Measurements from ENCODE around the gene POU3F3.

The POU3F3 gene

DNA sequence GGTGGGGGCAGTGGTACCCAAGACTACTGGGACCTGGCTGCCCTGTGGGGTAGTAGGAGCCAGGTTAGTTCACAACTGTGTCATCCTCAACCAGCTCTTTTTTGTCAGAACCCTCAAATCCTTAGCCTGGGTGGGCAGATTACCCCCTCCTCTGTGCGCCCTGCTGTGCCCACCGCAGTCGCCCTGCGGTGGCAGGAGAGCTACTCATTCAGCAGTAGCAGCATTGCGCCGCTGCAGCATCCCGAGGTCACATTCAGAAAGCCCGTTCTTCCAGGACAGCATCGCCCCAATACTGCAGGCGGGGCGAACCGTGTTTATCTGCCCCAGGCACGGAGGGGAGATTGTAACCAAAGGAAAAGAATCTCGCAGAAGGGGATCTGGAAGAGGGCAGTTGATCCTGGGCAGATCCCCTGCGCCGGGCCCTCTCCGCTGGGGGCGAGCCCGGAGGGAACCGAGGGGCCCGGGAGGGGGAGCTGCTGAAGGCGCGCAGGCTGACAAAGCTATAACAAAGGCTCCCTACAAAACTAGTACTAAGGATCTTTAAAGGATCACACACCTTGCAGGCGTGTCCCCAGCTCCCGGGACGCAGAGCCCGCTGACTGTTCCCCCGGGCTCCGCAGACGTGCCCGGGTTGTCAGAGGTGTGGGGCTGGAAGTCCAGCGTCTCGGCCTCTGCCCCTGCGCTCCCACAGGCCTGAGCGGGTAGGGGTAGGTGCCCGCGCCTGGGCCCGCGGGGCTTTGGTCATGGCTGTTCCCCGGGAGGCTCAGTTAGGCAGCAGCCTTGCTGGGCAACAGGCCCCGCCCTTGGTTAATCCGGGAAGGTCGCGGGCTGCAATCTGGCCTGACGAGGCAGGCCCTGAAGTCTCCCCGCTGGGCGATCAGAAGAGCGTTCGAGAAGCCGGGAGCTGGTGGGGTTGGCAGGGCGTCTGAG, 13.2 kb downstream of the POU3F3 start:
- H3K27me3 ChIP-seq (ENCODE audit: insufficient read depth, low read length, poor library complexity, severe bottlenecking) = peaks cover 3% of the 10 kb centered on the region
- no peaks in the 10 kb centered on the region for H4K20me1 ChIP-seq (ENCODE audit: insufficient read depth, low read length, poor library complexity, severe bottlenecking)
- H3K79me2 ChIP-seq (ENCODE audit: insufficient read depth, low read length) = no peaks in the 10 kb centered on the region
- H3K4me2 ChIP-seq (ENCODE audit: low read depth, low read length, poor library complexity, severe bottlenecking) = no peak overlapping the region
- H3K4me3 ChIP-seq (ENCODE audit: low read length, poor library complexity, severe bottlenecking) = no peak overlapping the region
- H3F3A ChIP-seq (ENCODE audit: low read depth) = no peaks in the 10 kb centered on the region
- peaks cover 3% of the 10 kb centered on the region for H3K4me1 ChIP-seq (ENCODE audit: insufficient read depth, low read length, poor library complexity, severe bottlenecking)
- H2AFZ ChIP-seq (ENCODE audit: low read length) = no peak overlapping the region
- no peak for TF ChIP-seq EZH2phosphoT487 (IDR thresholded peaks at IDR 0.05; ENCODE audit: borderline replicate concordance)
- TF ChIP-seq, protein P1, sequence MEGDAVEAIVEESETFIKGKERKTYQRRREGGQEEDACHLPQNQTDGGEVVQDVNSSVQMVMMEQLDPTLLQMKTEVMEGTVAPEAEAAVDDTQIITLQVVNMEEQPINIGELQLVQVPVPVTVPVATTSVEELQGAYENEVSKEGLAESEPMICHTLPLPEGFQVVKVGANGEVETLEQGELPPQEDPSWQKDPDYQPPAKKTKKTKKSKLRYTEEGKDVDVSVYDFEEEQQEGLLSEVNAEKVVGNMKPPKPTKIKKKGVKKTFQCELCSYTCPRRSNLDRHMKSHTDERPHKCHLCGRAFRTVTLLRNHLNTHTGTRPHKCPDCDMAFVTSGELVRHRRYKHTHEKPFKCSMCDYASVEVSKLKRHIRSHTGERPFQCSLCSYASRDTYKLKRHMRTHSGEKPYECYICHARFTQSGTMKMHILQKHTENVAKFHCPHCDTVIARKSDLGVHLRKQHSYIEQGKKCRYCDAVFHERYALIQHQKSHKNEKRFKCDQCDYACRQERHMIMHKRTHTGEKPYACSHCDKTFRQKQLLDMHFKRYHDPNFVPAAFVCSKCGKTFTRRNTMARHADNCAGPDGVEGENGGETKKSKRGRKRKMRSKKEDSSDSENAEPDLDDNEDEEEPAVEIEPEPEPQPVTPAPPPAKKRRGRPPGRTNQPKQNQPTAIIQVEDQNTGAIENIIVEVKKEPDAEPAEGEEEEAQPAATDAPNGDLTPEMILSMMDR (conservative IDR thresholded peaks at IDR 0.05; ENCODE audit: low read length) = no peak
- H3K9me2 ChIP-seq (replicated peaks; ENCODE audit: low read depth, low read length) = no peaks in the 10 kb centered on the region
- H3K36me3 ChIP-seq (ENCODE audit: insufficient read depth, low read length) = no peaks in the 10 kb centered on the region
- H3K9me3 ChIP-seq (ENCODE audit: insufficient read depth, low read depth, low read length) = no peaks in the 10 kb centered on the region
- no peak overlapping the region for H3K9ac ChIP-seq (ENCODE audit: low read depth, low read length, poor library complexity, severe bottlenecking)

DNA sequence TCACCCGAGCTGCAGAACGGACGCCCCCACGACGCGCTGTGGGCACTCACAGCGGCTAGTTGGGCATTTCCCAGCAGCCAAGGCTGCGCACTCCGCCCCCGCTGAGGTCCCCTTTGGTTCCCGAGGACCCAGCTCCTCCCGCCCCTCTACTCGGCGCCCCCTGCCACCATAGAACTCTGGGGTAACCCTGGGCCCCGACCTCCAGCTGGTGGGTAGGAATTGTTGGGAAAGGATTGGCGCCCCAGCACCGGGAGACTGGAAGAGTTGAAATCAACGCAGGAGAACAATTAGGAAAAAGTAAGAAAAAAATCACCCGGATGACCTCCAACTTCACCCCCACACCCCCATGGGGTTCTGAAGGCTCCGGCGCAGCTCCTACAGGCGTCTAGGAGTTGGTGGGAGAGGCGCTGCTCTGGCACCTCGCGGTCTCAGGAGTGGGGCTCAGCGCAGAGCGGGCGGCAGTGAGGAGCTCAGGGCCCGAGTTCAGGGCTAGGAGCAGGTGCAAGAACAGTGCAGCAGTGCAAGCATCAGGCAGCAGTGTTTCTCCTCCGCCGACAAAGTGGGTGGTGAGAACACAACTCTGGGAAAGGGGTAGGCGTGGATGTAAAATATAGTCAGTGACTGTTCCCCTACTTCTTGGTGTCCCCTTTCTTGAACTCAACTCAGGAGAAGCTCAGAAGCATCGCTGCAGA, 14.0 kb downstream of the POU3F3 start:
- Histone ChIP-seq H3K36me3 (ENCODE audit: insufficient read depth, low read length) (no peaks in the 10 kb centered on the region), H3K9ac (ENCODE audit: low read depth, low read length, poor library complexity, severe bottlenecking) (no peak overlapping the region), H3K9me2 (replicated peaks; ENCODE audit: low read depth, low read length) (no peaks in the 10 kb centered on the region), H2AFZ (ENCODE audit: low read length) (no peak overlapping the region), H4K20me1 (ENCODE audit: insufficient read depth, low read length, poor library complexity, severe bottlenecking) (no peaks in the 10 kb centered on the region), H3K4me1 (ENCODE audit: insufficient read depth, low read length, poor library complexity, severe bottlenecking) (peaks cover 8% of the 10 kb centered on the region), H3K27me3 (ENCODE audit: insufficient read depth, low read length, poor library complexity, severe bottlenecking) (peaks cover 10% of the 10 kb centered on the region), H3K9me3 (ENCODE audit: insufficient read depth, low read depth, low read length) (no peaks in the 10 kb centered on the region), H3K4me3 (ENCODE audit: low read length, poor library complexity, severe bottlenecking) (no peak overlapping the region), H3K79me2 (ENCODE audit: insufficient read depth, low read length) (no peaks in the 10 kb centered on the region), H3K4me2 (ENCODE audit: low read depth, low read length, poor library complexity, severe bottlenecking) (no peak overlapping the region), H3F3A (ENCODE audit: low read depth) (no peaks in the 10 kb centered on the region)
- TF ChIP-seq, protein P1 (conservative IDR thresholded peaks at IDR 0.05; ENCODE audit: low read length) = no peak
- TF ChIP-seq EZH2phosphoT487 (IDR thresholded peaks at IDR 0.05; ENCODE audit: borderline replicate concordance) = no peak

DNA sequence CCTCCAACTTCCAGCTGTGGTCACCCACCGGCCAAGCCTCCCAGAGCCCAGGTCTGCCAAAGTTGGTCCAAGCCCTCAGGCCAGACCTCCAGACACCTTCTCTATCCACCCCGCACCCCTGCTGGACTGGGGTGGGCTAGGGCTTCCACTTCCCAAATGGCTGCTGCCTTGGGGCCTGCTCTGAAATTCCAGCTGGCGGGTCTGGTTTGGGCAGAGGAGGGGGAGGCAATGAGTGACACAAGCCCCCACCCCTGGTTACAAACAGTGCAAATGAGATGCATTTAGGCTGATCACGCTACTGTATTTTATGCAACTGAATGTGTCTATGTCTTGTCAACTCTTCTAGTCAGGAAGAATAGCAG, 14.6 kb downstream of the POU3F3 start:
- Histone ChIP-seq H3K4me1 (ENCODE audit: insufficient read depth, low read length, poor library complexity, severe bottlenecking) (peaks cover 8% of the 10 kb centered on the region), H3K79me2 (ENCODE audit: insufficient read depth, low read length) (no peaks in the 10 kb centered on the region), H3K4me2 (ENCODE audit: low read depth, low read length, poor library complexity, severe bottlenecking) (no peak overlapping the region)

More for the DNA sequence above, 14.6 kb downstream of the POU3F3 start:
- Histone ChIP-seq H3K9ac (ENCODE audit: low read depth, low read length, poor library complexity, severe bottlenecking) (no peak overlapping the region), H3K9me3 (ENCODE audit: insufficient read depth, low read depth, low read length) (no peaks in the 10 kb centered on the region), H4K20me1 (ENCODE audit: insufficient read depth, low read length, poor library complexity, severe bottlenecking) (no peaks in the 10 kb centered on the region), H3K4me3 (ENCODE audit: low read length, poor library complexity, severe bottlenecking) (no peak overlapping the region), H3K27me3 (ENCODE audit: insufficient read depth, low read length, poor library complexity, severe bottlenecking) (peaks cover 10% of the 10 kb centered on the region), H2AFZ (ENCODE audit: low read length) (no peak overlapping the region), H3K9me2 (replicated peaks; ENCODE audit: low read depth, low read length) (no peaks in the 10 kb centered on the region), H3F3A (ENCODE audit: low read depth) (no peaks in the 10 kb centered on the region), H3K36me3 (ENCODE audit: insufficient read depth, low read length) (no peaks in the 10 kb centered on the region)
- TF ChIP-seq, protein P1 (conservative IDR thresholded peaks at IDR 0.05; ENCODE audit: low read length) = no peak
- TF ChIP-seq EZH2phosphoT487 (IDR thresholded peaks at IDR 0.05; ENCODE audit: borderline replicate concordance) = no peak
